ENCODE results near the gene WASHC1. TPM values are rescaled to one million over a fixed set of nuclear protein-coding genes. Genes with fewer than 3 reads are reported as not detected.
"Not testable (repeated sequence)": the region's sequence is repeated elsewhere in the genome, so short reads cannot be mapped to it uniquely, and the experiment has no call there.

The WASHC1 gene
- total RNA-seq, 3 donors from 2014 or later (not counting 1 experiment from before 2014, with no cell fraction given) = 16.7 to 52.5 (median 20.7) TPM

DNA sequence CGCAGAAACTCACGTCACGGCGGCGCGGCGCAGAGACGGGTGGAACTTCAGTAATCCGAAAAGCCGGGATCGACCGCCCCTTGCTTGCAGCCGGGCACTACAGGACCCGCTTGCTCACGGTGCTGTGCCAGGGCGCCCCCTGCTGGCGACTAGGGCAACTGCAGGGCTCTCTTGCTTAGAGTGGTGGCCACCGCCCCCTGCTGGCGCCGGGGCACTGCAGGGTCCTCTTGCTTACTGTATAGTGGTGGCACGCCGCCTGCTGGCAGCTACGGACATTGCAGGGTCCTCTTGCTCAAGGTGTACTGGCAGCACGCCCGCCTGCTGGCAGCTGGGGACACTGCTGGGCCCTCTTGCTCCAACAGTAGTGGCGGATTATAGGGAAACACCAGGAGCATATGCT is 18.1 kb downstream of the WASHC1 start:
- H3K4me3 ChIP-seq (ENCODE audit: low read length); intact Hi-C loops (cut with micrococcal nuclease); H3K27me3 Mint-ChIP-seq (ENCODE audit: low read depth in 2 of 2); H3K27ac ChIP-seq (ENCODE audit: low read length); H3K27ac Mint-ChIP-seq; H3K36me3 ChIP-seq (ENCODE audit: control insufficient read depth, insufficient read depth, low read length); H3K4me3 Mint-ChIP-seq; H3K9me3 Mint-ChIP-seq; H3K36me3 Mint-ChIP-seq; H3K4me1 Mint-ChIP-seq; H3K27me3 ChIP-seq (ENCODE audit: control insufficient read depth, insufficient read depth, low read length); H3K4me1 ChIP-seq (ENCODE audit: control insufficient read depth, insufficient read depth, low read length); H3K9me3 ChIP-seq (ENCODE audit: control insufficient read depth, insufficient read depth, low read length): not testable (repeated sequence)
- 35% methylated on average over 6 of the region's 26 CpGs for WGBS (ENCODE audit: insufficient coverage)
- TF ChIP-seq, protein P1, sequence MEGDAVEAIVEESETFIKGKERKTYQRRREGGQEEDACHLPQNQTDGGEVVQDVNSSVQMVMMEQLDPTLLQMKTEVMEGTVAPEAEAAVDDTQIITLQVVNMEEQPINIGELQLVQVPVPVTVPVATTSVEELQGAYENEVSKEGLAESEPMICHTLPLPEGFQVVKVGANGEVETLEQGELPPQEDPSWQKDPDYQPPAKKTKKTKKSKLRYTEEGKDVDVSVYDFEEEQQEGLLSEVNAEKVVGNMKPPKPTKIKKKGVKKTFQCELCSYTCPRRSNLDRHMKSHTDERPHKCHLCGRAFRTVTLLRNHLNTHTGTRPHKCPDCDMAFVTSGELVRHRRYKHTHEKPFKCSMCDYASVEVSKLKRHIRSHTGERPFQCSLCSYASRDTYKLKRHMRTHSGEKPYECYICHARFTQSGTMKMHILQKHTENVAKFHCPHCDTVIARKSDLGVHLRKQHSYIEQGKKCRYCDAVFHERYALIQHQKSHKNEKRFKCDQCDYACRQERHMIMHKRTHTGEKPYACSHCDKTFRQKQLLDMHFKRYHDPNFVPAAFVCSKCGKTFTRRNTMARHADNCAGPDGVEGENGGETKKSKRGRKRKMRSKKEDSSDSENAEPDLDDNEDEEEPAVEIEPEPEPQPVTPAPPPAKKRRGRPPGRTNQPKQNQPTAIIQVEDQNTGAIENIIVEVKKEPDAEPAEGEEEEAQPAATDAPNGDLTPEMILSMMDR (IDR thresholded peaks at IDR 0.05) = peak; percentile 47
- ATAC-seq (peak in 2 of 3 donors; percentile 28 to 65), DNase-seq (peak in 1 of 2 donors; percentile 76)

DNA sequence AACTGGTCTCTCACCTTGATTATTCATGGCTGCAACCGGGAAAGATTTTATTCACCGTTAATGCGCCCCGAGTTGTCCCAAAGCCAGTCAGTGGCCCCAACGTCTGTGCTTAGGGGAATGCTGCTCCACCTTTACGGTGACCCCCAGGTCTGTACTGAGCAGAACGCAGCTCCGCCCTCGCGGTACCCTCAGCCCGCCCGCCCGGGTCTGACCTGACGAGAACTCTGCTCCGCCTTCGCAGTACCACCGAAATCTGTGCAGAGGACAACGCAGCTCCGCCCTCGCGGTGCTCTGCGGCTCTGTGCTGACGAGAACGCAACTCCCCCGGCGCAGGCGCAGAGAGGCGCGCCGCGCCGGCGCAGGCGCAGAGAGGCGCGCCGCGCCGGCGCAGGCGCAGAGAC is 18.6 kb downstream of the WASHC1 start:
- H3K4me3 Mint-ChIP-seq, H3K9me3 Mint-ChIP-seq: not testable (repeated sequence)
- WGBS (ENCODE audit: insufficient coverage) = 70% methylated on average over 24 of the region's 41 CpGs

DNA sequence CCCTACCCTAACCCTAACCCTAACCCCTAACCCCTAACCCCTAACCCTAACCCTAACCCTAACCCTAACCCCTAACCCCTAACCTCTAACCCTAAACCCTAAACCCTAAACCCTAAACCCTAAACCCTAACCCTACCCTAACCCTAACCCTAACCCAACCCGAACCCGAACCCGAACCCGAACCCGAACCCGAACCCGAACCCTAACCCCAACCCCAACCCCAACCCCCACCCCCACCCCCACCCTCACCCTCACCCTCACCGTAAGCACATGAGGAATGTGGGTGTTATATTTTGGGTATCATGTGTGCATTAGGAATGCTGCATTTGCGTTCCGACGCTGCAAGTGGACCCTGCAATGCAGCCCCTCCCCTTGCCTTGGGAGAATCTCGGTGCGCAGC is 19.0 kb downstream of the WASHC1 start:
- ATAC-seq; H3K27ac ChIP-seq (ENCODE audit: low read length); H3K4me3 ChIP-seq (ENCODE audit: low read length); H3K4me1 ChIP-seq (ENCODE audit: control insufficient read depth, insufficient read depth, low read length); H3K27me3 ChIP-seq (ENCODE audit: control insufficient read depth, insufficient read depth, low read length); H3K9me3 ChIP-seq (ENCODE audit: control insufficient read depth, insufficient read depth, low read length); H3K9me3 Mint-ChIP-seq; intact Hi-C loops (cut with micrococcal nuclease); H3K27me3 Mint-ChIP-seq (ENCODE audit: low read depth in 2 of 2); H3K27ac Mint-ChIP-seq; H3K4me1 Mint-ChIP-seq; H3K36me3 Mint-ChIP-seq; H3K4me3 Mint-ChIP-seq; H3K36me3 ChIP-seq (ENCODE audit: control insufficient read depth, insufficient read depth, low read length): not testable (repeated sequence)
- peak in 1 of 2 donors; percentile 42 for DNase-seq
- WGBS (ENCODE audit: insufficient coverage) = no CpG with 5 or more reads among the region's 13 CpGs

More for the DNA sequence above, 18.6 kb downstream of the WASHC1 start:
- ATAC-seq; H3K36me3 ChIP-seq (ENCODE audit: control insufficient read depth, insufficient read depth, low read length); H3K27me3 ChIP-seq (ENCODE audit: control insufficient read depth, insufficient read depth, low read length); intact Hi-C loops (cut with micrococcal nuclease); H3K4me1 ChIP-seq (ENCODE audit: control insufficient read depth, insufficient read depth, low read length); H3K27ac ChIP-seq (ENCODE audit: low read length); H3K9me3 ChIP-seq (ENCODE audit: control insufficient read depth, insufficient read depth, low read length); H3K27ac Mint-ChIP-seq; H3K27me3 Mint-ChIP-seq (ENCODE audit: low read depth in 2 of 2); H3K36me3 Mint-ChIP-seq; H3K4me3 ChIP-seq (ENCODE audit: low read length); H3K4me1 Mint-ChIP-seq: not testable (repeated sequence)
- peak in 1 of 2 donors; percentile 28 for DNase-seq

Other genes with a start within 250 kb of the WASHC1 start
- gene FOXD4, start 89.0 kb upstream of the WASHC1 start, total RNA-seq = not detected
- 10 to 100 TPM; 10.3 to 13.6 (median 12.1) TPM for gene ZNG1A, start 149.6 kb upstream of the WASHC1 start, total RNA-seq
- 100 to 1,000 TPM; 156 to 211 (median 207) TPM for gene DOCK8, start 185.4 kb upstream of the WASHC1 start, total RNA-seq

Data from natural killer cell (primary cell).